NCI-H524 treated with DMSO at 0.1 percent for 48 hours (cell line): ENCODE results near the gene MUS81.
A peak's percentile ranks its signal among the peaks of the same experiment; 100 is the strongest.
"Not testable (repeated sequence)": the region's sequence is repeated elsewhere in the genome, so short reads cannot be mapped to it uniquely, and the experiment has no call there.

Experiments
- DNase-seq: peaks from one replicate; lab custom pipeline; 2025; lab: John Stamatoyannopoulos, UW

The MUS81 gene

DNA sequence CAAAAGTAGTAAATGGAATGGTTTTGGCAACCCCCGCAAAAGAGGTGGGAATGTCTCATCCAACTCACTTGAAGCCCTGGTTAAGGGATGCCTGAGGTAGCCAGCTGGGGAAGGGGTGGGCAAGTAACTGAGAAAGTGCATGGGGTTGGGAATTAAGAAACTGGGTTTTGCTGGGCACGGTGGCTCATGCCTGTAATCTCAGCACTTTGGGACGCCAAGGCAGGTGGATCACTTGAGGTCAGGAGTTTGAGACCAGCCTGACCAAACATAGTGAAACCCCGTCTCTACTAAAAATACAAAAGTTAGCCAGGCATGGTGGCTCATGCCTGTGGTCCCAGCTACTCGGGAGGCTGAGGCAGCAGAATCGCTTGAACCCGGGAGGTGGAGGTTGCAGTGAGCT lies 11.5 kb upstream of the MUS81 start:
- DNase-seq, result not testable (repeated sequence)

DNA sequence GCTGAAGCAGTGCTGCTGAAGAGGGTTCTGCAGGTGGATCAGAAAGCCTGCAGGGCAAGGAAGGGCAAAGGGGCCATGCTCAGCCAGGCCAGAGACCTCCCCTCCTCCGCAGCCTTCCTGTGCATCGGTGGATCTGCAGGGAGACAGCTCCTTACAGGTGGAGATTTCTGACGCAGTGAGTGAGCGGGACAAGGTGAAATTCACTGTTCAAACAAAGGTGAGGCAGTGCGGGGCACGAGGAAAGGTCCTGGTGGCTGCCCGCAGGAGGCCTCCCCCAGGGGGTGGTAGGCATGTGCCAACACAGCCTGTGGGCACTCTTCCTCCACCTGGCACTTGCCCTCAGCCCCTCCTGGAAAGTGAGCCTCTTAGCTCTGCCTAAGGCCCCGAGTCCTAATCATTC lies 10.9 kb upstream of the MUS81 start:
- DNase-seq, result no peak

DNA sequence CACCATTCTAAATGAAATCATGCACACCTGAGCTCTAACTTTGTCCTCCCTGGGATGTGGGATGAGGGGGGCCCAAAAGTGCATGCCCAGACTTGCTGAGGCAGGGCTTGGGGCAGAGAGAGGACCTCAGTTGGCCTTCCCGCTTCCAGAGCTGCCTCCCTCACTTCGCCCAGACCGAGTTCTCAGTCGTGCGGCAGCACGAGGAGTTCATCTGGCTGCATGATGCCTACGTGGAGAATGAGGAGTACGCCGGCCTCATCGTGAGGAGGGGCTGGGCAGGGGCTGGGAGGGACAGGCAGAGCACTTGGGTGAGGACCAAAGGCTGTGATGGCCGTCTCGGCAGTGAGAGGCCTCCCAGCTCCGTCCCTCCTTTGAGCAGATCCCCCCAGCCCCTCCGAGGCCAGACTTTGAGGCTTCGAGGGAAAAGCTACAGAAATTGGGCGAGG lies 10.4 kb upstream of the MUS81 start:
- DNase-seq, result no peak

DNA sequence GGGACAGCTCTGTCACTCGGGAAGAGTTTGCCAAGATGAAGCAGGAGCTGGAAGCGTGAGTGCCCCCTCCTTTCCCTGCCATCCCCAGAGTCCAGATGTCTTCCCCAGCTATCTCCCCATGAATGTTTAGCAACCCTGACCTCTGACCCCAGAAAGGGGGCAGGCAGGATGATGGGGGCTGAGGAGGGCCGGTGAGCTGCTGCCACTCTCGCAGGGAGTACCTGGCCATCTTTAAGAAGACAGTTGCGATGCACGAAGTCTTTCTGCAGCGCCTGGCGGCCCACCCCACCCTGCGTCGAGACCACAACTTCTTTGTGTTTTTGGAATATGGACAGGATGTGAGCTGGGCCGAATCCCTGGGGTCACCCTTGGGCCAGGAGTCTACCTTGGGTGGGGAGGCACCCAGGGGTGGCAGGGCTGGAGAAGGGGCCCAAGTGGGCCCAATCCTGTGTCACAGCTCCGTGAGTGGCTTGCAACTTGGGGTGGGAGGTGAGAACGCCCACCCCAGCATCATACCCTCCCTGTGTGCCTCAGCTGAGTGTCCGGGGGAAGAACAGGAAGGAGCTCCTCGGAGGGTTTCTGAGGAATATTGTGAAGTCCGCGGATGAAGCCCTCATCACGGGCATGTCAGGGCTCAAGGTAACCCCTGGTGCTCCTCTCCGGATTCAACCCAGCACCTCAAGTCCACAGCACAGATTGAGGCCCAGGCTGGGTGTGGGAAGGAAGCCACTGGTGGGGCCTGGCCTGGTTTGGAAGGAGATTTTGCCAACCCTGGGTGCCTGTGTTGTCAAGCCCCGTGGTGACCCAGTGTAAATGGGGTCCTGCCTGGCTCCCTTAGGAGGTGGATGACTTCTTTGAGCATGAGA lies 9.8 kb upstream of the MUS81 start:
- no peak for DNase-seq

DNA sequence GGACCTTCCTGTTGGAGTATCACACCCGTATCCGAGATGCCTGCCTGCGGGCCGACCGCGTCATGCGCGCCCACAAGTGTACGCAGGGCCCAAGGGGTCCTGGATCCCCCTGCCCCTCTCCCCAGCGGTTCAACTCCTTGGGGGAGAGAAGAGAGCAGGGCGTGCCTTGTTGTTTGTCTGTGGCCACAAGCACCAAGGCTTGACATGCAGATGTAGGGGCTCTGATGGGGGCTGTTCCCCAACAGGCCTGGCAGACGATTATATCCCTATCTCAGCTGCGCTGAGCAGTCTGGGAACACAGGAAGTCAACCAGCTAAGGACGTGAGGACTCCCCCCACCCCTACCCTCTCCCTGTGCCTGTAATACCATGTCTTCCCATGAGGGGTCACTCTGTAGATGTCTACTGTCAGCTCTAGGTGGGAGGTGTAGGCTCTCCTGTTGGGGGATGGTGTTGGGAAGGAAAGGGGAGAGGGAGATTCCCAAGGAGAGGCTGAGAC lies 9.1 kb upstream of the MUS81 start:
- no peak for DNase-seq

DNA sequence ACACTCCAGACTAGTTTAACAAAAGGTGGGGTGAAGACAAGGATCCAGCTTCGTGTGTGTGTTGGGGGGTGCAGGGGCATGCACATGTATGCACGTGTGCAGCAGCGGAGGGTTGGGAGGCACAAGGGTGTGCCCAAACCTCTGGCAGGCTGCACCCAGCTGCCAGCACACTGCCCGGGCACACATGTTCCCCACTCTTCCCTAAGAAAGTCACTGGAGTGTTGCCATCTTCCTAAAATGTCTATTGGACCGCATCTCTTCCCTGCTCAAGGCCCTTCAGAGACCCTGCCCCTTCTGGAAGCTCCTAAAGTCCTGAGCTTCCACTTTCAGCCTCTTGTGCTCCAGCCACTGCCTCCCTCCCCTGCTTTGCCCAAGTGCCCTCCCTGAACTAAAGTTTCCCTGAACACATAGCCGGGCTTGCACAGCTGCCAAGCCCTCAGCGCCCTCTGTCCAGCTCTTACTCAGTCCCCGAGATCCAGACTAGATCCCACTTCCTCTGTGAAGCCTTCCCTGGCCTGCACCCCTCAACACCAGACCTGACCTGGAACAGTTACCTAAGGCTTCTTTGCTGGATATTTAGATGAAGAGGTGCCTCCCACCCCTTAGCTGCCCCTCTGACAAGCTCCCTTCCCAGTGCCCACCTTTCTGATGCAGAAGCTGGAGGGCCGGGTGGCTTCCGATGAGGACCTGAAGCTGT lies 8.3 kb upstream of the MUS81 start:
- DNase-seq, result no peak

DNA sequence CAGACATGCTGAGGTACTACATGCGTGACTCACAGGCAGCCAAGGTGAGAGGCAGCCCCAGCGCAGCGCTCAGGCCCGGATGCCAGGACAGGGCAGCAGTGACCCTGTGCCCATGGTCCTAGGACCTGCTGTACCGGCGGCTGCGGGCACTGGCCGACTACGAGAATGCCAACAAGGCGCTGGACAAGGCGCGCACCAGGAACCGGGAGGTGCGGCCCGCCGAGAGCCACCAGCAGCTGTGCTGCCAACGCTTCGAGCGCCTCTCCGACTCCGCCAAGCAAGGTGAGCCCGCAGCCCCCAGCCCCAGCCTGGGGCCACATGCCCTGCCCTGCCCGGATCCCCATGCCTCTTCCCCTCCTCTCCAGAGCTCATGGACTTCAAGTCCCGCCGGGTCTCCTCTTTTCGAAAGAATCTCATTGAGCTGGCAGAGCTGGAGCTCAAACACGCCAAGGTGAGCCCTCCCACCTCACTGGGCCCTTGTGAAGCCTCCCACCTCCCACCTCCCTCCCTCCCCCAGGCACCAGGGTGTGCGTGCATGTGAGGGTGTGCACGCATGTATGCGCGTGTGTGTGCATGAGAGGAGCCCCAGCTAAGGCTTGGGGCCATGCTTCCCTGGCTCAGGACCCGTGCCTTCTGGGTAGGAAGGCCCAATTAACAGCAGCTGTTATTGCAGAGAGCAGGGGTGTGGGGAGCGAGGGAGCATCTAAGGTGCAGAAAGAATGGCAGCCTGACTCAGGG lies 7.6 kb upstream of the MUS81 start:
- DNase-seq, result no peak

DNA sequence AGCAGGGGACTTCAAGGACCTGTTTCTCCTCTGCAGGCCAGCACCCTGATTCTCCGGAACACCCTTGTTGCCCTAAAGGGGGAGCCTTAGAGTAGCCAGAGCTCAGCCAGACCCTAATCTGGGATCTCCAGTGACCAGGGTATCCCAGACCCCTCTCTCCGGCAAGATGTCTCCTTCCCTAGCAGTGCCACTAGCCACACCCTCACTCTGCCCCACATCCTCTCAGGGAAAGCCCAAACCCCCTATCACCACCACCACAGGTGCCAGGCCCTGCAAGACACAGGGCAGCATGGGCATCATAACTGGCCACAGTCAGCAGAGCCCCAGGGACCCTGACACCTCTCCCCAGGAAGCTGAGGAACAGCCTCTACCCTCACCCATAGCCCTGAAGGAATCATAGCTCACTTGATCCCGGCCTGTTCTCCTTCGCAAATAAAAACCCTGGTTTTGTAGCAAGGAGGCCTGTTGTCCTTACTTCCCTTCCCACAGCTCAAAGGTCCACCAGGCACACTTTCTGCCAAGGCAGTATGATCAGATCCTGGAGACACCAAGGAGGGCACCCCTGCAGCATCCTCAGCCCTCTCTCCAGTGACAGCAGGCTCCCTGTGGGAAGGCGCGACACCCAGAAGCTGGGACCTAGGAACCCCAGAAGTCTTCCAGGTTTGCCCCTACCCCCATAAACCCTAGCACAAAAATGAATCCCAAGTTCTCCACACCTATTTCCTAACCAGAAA lies 6.8 kb upstream of the MUS81 start:
- no peak for DNase-seq

DNA sequence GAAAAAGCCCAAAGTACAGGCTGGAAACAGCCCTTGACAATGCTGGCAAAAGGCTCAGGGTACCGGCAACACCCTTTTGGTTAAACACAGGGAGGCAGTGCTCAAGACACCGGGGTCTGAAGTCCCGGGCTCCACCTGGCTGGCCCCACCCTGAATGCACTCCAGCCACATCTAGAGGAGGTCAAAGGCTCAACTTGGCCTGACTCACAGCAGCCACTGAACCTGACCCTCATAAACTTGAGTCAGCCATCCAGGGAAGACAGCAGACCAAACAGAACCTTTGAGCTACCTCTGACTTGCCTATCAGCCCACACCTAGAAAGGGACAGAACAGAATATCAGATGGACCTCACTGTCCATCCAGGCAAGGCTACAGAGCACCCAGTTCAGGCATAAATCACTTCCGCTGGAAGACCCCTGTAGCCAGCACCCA lies 6.1 kb upstream of the MUS81 start:
- DNase-seq, result no peak

DNA sequence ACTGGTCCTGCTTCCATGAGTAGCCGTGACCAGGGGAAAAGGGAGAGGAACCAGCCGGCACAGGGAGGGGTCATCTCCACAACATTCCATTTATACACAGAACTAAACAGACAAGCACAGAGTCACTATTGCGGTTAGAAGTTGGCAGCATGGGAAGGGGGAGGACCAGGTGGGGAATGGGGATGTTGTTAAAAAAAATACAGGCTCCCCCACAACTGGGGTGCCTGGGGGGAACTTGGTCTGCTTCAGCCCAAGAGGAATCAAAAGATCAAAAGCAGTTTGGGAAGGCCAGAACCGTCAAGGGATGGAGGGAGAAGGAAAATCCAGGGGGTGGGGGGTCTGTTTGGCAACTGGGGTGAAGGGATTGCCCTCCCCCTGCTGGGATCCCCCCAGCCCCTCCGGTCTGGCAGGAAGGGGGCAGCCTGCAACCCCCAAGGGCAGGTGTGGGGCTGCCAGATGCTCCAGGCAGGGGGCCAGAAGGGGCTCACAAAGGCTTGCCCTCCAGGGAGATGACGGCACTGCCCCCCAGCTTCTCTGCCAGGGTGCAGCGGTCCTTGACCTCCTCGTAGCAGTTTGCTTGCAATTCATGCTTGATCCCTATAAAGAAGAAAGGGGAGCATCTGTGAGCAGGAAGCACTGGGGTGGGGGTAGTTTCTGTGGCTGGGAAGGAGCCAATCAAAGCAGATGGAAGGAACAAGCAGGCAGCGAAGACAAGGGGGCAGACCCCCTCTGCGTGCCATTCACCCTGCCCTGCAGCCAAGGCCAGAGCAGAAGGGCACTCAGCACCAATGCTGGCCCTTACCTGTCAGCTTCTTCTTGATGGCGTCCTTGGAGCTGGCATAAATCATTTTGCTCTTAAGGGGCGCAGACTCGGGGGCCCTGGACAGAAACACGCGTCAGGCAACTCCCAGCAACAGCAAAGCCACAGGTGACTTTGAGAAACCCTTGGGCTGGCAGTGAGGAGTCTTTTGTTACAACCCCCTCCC lies 5.1 kb upstream of the MUS81 start:
- no peak for DNase-seq

DNA sequence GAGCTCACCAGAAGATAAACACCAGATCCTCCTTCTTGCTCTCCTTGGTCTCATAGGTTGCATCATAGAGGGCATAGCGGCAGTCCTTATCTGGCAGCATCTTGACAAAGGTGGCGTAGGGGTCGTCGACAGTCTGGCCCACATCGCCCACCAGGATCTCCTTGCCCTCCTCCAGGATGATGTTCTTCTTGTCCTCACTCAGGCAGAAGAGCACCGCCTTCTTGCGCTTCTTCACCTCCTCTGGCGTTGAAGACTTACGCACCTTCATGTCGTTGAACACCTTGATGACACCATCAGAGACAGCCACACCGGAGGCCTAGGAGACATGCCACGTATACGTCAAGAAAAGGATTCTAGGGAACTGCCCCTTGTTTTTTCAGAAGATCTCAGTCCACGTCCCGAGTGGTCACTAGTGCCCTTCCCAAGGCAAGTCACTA lies 4.3 kb upstream of the MUS81 start:
- no peak for DNase-seq

DNA sequence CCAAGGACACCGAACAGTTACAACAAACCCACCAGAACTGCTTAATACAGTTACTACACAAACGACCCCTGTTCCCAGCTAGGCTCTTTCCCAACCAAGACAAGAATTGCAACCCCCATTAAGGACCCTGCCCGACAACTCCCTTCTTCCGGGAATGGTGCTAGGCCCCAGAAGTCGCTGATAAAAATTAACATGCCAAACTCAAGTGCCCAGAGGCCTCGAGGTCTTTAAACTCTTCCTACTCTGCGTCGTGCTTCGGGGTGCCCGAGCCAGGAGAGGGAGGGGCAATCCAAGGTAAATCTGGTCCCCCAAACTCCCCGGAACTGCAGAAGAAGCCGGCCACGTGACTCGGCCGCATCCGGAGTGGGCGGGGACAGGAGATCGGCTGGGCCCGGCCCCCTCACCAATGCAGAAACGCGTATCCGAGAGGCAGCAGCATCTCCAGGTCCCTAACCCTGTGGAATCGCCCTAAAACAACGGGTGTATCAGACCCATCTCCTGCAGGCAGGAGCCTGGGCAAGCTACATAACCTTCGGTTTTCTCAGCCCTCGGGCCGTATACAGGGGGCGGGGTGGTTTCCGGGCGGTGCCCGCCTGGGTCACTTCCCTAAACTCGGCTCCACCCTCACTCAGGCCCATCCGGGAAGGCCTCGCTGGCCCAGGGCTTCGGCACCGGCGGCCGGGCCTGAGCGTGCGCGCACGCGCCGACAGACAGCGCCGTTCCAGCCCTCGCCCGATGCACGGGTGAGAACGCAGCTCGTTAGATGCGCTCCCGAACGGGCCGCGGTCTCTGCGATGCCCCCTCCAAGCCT lies 3.3 kb upstream of the MUS81 start:
- DNase-seq, result no peak

DNA sequence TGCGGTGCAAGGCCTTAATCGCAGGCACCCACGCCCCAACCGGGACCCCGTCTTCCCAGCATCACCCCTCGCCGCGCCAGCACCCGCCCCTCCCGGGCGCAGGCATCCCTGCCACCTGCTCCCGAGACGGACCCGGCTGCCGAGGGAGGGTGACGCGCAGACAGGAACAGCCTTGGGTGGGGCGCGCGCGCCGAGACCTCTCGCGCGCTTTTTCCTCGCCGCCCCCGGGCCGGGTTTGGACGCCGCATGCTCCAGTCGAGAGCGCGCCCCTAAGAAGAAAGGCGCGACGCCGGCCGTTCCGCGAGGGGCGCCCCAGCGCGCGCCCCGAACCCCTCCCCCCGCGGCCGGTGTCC lies 2.8 kb upstream of the MUS81 start:
- DNase-seq, result no peak

DNA sequence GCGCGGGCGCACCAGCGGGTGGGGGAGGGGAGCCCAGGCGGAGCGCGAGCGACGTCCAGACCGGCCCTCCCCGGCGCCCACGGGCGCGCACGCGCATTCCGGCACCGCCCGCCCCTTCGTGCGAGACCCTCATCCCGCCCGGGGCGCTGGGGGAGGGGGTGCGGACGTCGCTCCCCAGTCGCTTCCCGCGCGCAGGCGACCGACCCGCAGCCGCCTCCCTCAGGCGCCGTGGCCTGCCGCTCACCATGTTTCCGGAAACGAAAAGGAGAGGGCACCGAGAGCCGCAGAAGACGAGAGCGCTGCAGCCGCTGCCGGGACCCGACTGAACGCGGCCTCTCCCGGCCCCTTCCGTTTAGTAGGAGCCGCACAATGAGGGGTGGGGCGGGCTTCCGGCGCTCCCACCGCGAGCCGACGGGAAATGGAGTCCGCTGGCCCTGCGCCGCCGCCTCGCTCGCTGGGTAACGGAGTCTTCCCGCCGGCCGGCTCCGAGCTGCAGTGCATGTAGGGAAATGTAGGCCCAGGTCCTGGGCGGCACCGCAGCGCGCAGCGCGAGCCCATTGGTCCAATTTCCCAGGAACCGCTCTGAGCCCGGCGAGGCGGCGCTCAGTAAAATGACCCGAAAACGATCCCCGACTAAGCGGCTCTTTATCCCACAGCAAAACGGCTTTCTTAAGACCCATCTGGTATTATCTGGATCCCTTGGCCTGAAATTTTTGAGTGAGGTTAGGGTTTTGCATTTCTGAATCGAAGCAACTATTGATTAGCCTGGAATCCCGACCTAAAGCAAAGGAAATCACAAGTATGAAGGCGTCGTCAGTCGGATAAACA lies 2.2 kb upstream of the MUS81 start, which contains the start of gene CFL1:
Gene CFL1 (minus strand): TSS at position 328 of the 828 bp plus-strand sequence. CDS start 81 bp downstream, at position 247.
- peak; percentile 67 for DNase-seq

DNA sequence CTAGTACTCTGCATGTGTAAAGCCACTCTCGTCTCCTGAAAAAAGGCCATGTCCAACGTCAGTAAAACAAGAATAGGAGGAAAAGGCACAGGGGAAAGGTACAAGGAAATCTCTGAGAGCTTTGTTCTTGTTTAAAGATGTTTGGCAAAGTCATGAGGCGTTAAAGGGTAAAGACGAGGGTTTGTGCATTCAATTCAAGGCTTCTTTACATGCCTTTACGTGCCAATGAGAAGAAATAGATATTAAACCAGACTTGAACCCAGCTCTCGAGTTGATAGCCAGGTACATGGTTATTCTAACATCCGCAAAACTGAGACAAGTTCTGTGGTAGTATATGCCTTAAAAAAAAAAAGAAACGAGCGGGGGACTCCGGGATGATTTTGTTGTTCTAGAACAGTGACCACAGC lies 1.5 kb upstream of the MUS81 start:
- no peak for DNase-seq

DNA sequence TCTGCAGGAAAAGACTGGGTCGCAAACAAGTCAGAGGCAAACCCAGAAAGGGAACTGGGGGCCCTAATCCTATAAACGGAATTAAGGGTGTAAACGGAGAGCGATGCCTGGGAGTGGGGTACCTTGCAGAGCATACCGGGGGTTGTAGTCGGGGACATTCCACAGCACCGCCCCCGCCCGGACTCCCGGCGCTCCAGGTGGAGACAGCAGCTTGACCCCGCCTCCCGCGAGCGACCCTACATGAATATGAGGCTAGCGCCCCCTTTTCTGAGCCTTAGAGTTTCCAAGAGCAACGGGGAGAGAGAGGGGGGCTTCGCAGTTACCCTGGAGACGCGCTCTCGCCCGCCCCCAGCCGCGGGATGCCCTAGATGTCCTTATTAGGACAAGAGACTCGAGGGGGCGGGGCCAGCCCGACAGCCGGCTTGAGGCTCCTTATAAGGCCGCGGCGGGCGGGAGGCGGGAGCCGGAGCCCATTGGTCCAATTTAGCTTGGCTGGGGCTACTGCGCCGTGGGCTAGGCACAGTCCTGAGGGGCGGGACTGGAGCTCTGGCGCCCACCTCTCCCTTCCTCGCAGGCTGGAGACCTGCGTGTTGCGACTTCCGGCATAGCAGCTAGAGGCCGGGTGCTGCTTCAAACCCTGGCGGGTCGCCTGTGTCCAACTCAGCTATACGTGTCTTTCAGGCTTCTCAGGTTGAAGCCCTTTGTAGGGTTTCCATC lies 980 bp upstream of the MUS81 start:
- peak; percentile 80 for DNase-seq

DNA sequence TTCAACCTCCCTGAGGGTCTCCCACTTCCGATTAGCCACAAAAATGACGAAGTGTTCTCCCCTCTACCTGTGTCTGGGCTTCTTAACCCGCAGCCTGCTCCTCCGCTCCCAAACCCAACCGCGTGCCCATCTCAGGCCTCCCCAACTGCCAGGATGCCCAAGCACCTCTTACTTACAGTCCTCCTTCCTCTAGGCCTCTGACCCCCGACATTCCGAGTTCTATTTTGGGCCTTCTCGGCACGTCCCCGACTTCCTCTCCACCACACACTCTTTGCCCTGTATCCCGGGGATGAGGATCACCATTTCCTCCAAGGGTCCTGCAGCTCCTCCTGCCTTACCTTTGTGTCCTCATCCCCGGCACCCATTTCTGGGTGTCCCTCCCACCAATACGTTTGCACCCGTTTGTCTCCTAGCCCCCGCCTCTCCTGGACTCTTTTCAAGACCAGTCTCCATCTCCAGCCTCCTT lies 388 bp upstream of the MUS81 start:
- DNase-seq, result no peak

DNA sequence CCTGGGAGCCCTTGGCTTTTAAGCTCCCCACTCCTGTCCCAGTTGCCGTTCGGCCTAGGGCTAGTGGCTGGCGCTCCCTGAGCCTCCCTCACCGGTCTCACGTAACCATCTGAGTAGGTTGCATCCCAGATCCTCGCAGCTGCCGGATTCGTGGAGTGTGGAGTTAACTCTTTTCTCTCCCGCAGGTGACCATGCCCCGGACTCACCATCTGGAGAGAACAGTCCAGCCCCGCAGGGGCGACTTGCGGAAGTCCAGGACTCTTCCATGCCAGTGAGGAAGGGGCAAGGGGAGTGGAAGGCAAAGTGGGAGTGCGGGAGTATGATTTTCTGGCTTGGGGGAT lies 902 bp downstream of the MUS81 start:
- DNase-seq, result no peak
